Measurements from ENCODE around the gene EVA1C. TPM values are rescaled to one million over a fixed set of nuclear protein-coding genes. Genes with fewer than 3 reads are reported as not detected.

Gene EVA1C
- total and polyA plus RNA-seq, 2 donors (not counting 3 experiments of a cell fraction or from before 2014, with no cell fraction given), result 22.8 to 38.6 TPM

- Histone ChIP-seq H3K4me1 (ENCODE audit: control insufficient read depth, extremely low read depth, insufficient read depth, low read length) (peaks cover 36% of the 10 kb centered on the region), H3K9me1 (replicated peaks; ENCODE audit: control insufficient read depth, extremely low read depth, insufficient read depth, low read length) (no peaks in the 10 kb centered on the region), H3K4me3 (replicated peaks in 1 of 3; ENCODE audit: insufficient read depth in 1 of 3, low read depth in 1 of 3, low read length in 3 of 3) (no peak overlapping the region), H3K9me3 (replicated peaks; ENCODE audit: control insufficient read depth, insufficient read depth, low read length) (no peaks in the 10 kb centered on the region), H2AFZ (ENCODE audit: low read depth, low read length) (no peak overlapping the region), H3K4me2 (ENCODE audit: insufficient read depth, low read length) (no peak overlapping the region), H3K36me3 (ENCODE audit: control insufficient read depth in 2 of 2, extremely low read depth in 1 of 2, insufficient read depth in 2 of 2, low read length in 2 of 2) (no peaks in the 10 kb centered on the region), H3K79me2 (ENCODE audit: control insufficient read depth, insufficient read depth, low read length) (peaks cover 30% of the 10 kb centered on the region), H3K27me3 (ENCODE audit: control insufficient read depth in 2 of 2, insufficient read depth in 2 of 2, low read length in 2 of 2) (no peaks in the 10 kb centered on the region), H4K20me1 (replicated peaks; ENCODE audit: control insufficient read depth, extremely low read depth, insufficient read depth, low read length) (no peaks in the 10 kb centered on the region), H3K9ac (replicated peaks; ENCODE audit: extremely low read depth, insufficient read depth, low read length) (no peak overlapping the region), H3K27ac (ENCODE audit: insufficient read depth, low read depth, low read length) (no peak overlapping the region)
- dilution Hi-C loops (cut with MboI; ENCODE audit: extremely low pct_ligation_motif_present, low sequenced_read_pairs), result no loop called here
- ChIA-PET CTCF (interaction anchor here (1.5 to 13.1 kb wide), 3 partner anchors 16 to 188 kb away, joined by 4 to 286 read pairs (median 10); no protein-coding TSS in a partner anchor), POLR2A (no interaction called here)
- no TSS peak for BruUV-seq (replicated peaks)
- TF ChIP-seq GATA2 (IDR thresholded peaks at IDR 0.05; ENCODE audit: insufficient read depth, insufficient read length, low read depth, low read length) (no peak), JUN (IDR thresholded peaks at IDR 0.05; ENCODE audit: borderline replicate concordance, insufficient read depth, insufficient read length, low read depth) (no peak), EZH2 (IDR thresholded peaks at IDR 0.05; ENCODE audit: borderline replicate concordance, low read depth, low read length, severe bottlenecking) (no peak), POLR2A (IDR thresholded peaks at IDR 0.05; ENCODE audit: low read depth, low read length) (no peak), CTCF (IDR thresholded peaks at IDR 0.05; ENCODE audit: extremely low read depth in 1 of 2, insufficient read depth in 1 of 2, low read depth in 1 of 2, low read length in 2 of 2) (no peak), MAX (IDR thresholded peaks at IDR 0.05; ENCODE audit: insufficient read depth, insufficient read length) (no peak), MYC (IDR thresholded peaks at IDR 0.05; ENCODE audit: low read depth, low read length) (no peak), FOS (IDR thresholded peaks at IDR 0.05; ENCODE audit: borderline replicate concordance, insufficient read depth, low read length) (no peak), POLR2AphosphoS5 (IDR thresholded peaks at IDR 0.05; ENCODE audit: insufficient read depth, low read depth, low read length) (no peak)
- no peak for FAIRE-seq
- no peak for DNase-seq (ENCODE audit: low read depth, low spot score)
- intact Hi-C loops (cut with micrococcal nuclease), result no loop called here
Observed at GRCh38 chr21:32410291-32410690, 2.2 kb upstream of the EVA1C start.

Measured in endothelial cell of umbilical vein (primary cell).